BE2C (cell line): Measurements from ENCODE around the gene SHISA7.

Experiments used
- DNase-seq: peaks from one replicate; pipeline ENCODE4 v3.0.0-alpha.2; 2020
- H3K27me3 ChIP-seq: fragments of 250-450 bp; sonication (Bioruptor Pico); 2 replicates; pipeline ENCODE4 v1.5.1; 2020; ENCODE audit warnings: mild to moderate bottlenecking
- H3K36me3 ChIP-seq: fragments of 250-450 bp; sonication (Bioruptor Pico); 2 replicates; pipeline ENCODE4 v1.5.1; 2020; ENCODE audit warnings: mild to moderate bottlenecking
- H3K4me1 ChIP-seq: fragments of 250-450 bp; sonication (Bioruptor Pico); 2 replicates; pipeline ENCODE4 v1.5.1; 2020
- H3K4me3 ChIP-seq: 2 replicates; pipeline ENCODE4 v1.5.1; 2011; ENCODE audit warnings: low read depth, low read length
- H3K9me3 ChIP-seq: fragments of 250-450 bp; sonication (Bioruptor Pico); 2 replicates; pipeline ENCODE4 v1.5.1; 2020
- TF ChIP-seq, protein P1 (sequence below): IDR thresholded peaks from 2 replicates; pipeline ENCODE4 v1.5.1; 2012; ENCODE audit warnings: mild to moderate bottlenecking, low read depth, low read length

SHISA7 gene

DNA sequence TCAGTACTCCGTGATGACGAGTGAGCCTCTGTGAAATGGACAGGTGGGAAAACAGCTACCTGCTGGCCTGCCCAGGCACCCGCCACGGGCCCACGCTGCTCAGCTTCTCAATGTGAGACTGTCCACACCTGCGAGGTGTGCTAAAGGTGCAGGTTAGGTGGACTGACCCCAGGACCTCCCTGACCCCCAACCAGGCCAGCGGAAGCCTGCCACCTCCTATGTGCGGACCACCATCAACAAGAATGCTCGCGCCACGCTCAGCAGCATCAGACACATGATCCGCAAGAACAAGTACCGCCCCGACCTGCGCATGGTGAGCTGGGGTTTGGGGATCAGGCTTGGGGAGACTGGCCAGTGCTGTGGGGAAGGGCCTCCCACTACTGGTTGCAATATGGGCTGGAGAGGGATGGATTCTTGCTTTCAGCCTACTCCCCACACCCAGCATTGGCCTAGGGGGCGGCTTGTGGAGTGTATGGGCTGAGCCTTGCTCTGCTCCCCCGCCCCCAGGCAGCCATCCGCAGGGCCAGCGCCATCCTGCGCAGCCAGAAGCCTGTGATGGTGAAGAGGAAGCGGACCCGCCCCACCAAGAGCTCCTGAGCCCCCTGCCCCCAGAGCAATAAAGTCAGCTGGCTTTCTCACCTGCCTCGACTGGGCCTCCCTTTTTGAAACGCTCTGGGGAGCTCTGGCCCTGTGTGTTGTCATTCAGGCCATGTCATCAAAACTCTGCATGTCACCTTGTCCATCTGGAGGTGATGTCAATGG lies 55.2 kb downstream of the SHISA7 start:
- Histone ChIP-seq H3K4me3 (peak overlapping the region; percentile 86), H3K36me3 (peaks cover 57% of the 10 kb centered on the region), H3K9me3 (no peaks in the 10 kb centered on the region), H3K27me3 (no peaks in the 10 kb centered on the region), H3K4me1 (peaks cover 7% of the 10 kb centered on the region)
- DNase-seq, result no peak
- TF ChIP-seq, protein P1, sequence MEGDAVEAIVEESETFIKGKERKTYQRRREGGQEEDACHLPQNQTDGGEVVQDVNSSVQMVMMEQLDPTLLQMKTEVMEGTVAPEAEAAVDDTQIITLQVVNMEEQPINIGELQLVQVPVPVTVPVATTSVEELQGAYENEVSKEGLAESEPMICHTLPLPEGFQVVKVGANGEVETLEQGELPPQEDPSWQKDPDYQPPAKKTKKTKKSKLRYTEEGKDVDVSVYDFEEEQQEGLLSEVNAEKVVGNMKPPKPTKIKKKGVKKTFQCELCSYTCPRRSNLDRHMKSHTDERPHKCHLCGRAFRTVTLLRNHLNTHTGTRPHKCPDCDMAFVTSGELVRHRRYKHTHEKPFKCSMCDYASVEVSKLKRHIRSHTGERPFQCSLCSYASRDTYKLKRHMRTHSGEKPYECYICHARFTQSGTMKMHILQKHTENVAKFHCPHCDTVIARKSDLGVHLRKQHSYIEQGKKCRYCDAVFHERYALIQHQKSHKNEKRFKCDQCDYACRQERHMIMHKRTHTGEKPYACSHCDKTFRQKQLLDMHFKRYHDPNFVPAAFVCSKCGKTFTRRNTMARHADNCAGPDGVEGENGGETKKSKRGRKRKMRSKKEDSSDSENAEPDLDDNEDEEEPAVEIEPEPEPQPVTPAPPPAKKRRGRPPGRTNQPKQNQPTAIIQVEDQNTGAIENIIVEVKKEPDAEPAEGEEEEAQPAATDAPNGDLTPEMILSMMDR, result no peak

DNA sequence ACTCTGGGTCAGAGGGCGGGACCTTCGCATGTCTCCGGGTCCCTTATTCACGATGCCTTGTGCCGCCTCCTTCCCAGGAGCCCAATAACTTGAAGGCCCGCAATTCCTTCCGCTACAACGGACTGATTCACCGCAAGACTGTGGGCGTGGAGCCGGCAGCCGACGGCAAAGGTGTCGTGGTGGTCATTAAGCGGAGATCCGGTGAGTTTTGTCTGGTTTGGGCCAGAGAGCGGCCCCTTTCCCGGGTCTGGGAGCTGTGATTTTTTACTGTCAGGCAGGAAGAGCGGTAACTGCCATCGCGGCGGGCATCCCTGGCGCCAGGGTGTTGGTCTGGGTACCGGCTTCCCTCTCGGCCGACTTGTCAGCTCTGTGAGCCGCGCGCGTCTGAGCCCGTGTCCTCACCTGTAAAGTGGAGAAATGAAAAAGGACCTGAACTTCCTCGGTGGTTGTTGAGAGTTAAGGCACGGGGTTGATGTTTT lies 56.6 kb downstream of the SHISA7 start:
- Histone ChIP-seq H3K36me3 (peaks cover 54% of the 10 kb centered on the region), H3K4me3 (peak overlapping the region; percentile 86), H3K4me1 (peaks cover 3% of the 10 kb centered on the region; the same call in 1 of the 2 replicates), H3K9me3 (no peaks in the 10 kb centered on the region), H3K27me3 (no peaks in the 10 kb centered on the region)
- TF ChIP-seq, protein P1, result no peak
- no peak for DNase-seq

DNA sequence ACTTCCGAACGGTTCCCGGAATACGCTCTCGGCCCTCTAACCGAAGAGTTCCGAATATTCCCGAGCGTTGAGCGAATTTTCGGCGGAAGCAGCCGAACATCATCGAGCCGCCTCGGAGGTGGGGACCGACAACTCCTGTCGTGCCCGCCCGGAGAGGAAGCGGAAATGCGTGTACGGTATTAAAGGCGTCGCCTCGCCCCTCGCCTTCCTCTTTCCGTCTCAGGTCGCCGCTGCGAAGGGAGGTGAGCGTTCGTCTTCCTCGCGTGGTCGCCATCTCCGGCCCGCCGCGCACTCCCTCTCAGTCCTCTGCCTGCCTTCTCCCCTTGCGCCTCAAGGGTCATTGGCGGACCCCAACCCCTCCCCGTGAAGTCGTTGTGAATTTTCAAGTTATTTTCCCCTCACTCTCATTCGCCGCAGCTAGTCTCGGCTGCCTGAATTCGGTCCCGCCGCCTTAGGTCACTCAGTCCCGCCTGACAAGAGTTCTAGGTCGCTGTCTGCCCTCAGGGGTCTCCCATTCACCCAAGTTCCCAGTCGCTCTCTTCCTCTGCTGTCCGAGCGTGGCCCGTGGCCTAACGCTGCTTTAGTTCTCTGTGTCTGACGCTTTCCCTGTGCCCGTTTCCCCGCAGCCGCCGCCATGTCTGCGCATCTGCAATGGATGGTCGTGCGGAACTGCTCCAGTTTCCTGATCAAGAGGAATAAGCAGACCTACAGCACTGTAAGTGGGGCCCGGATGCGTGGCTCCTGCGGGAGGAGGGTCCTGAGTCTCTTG lies 57.2 kb downstream of the SHISA7 start, which contains the start of gene RPL28:
Gene RPL28 (plus strand): TSS at position 209 of the 769 bp plus-strand sequence. CDS start 426 bp downstream, at position 635.
- H3K4me1 ChIP-seq, result peaks cover 3% of the 10 kb centered on the region; the same call in 1 of the 2 replicates
- DNase-seq, result peak; percentile 99
- TF ChIP-seq, protein P1, result no peak
- H3K4me3 ChIP-seq, result peak within 1 kb of the TSS; percentile 86
- no peaks in the 10 kb centered on the region for H3K27me3 ChIP-seq
- peaks cover 47% of the 10 kb centered on the region for H3K36me3 ChIP-seq
- H3K9me3 ChIP-seq, result no peaks in the 10 kb centered on the region

DNA sequence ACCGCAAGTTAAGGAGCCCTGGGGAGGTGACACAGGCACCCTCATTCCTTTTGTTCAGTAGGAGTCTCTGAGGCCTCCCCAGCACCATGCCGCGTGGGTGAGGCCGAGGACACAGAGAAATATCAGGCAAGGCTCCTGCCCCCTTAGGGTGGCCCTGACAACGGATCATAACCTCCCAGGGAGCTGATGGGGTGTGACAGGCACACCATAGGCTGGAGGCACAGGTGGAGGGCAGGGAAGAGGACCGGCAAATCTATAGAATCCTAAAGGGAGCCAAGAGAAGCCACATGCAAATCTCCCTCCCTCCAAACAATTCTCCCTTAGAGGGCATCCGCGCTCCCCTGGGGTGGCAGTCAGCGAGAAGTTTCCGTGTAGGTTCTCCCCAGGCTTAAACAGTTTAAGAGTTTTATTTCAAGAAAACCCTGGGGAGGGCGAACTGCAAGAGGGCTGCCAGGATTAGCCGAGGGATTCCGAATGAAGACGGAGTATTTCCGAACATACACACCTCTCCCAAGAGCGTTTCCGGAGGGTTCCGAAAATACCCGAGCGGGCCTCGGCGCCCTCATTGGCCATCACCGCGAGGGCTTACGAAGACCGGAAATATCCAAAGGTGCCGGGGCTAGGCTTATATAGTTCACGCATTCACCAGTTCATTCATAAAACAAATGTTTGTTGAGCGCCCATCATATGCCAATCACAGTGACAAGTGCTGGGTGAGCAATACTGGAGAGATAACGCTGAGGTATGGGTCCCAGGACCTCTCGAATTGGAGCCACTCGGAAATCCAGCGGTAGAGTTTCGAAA lies 58.0 kb downstream of the SHISA7 start:
- H3K9me3 ChIP-seq, result no peaks in the 10 kb centered on the region
- TF ChIP-seq, protein P1, result no peak
- peak overlapping the region; percentile 86 for H3K4me3 ChIP-seq
- no peaks in the 10 kb centered on the region for H3K27me3 ChIP-seq
- peak; percentile 96 for DNase-seq
- H3K36me3 ChIP-seq, result peaks cover 39% of the 10 kb centered on the region
- peaks cover 3% of the 10 kb centered on the region; the same call in 1 of the 2 replicates for H3K4me1 ChIP-seq

GRCh38 chr19:55384131-55384919 lies 58.8 kb downstream of the SHISA7 start, which contains the start of gene TMEM238:
TMEM238 (minus strand) TSS chr19:55384292; CDS start chr19:55384259, 33 bp downstream.
- DNase-seq, result no peak
- Histone ChIP-seq H3K4me1 (peaks cover 3% of the 10 kb centered on the region; the same call in 1 of the 2 replicates), H3K9me3 (no peaks in the 10 kb centered on the region), H3K4me3 (peak within 1 kb of the TSS; percentile 86), H3K27me3 (no peaks in the 10 kb centered on the region), H3K36me3 (peaks cover 33% of the 10 kb centered on the region)
- TF ChIP-seq, protein P1, result no peak
